Smooth muscle cell (in vitro differentiated cells): Measurements from ENCODE around the gene CFTR. TPM values are rescaled to one million over a fixed set of nuclear protein-coding genes. Genes with fewer than 3 reads are reported as not detected.

ENCODE experiments used
- DNase-seq: peaks from one replicate; lab custom pipeline; 2025; ENCODE audit not compliant: unreplicated experiment; lab: John Stamatoyannopoulos, UW
- H2AFZ ChIP-seq: fragments of 200-600 bp; sonication (generic); 2 replicates; pipeline ENCODE4 v1.6.0; 2016; ENCODE audit warnings: antibody characterized with exemption, low read depth, mild to moderate bottlenecking
- H3F3A ChIP-seq: fragments of 200-600 bp; sonication (generic); 2 replicates; pipeline ENCODE4 v1.6.0; 2017; ENCODE audit warnings: antibody characterized with exemption, low read depth
- H3K27ac ChIP-seq: fragments of 200-600 bp; sonication (generic); 2 replicates; pipeline ENCODE4 v1.5.1; 2016; ENCODE audit warnings: low read depth, mild to moderate bottlenecking
- H3K27me3 ChIP-seq: fragments of 200-600 bp; sonication (generic); 2 replicates; pipeline ENCODE4 v1.6.1; 2016; ENCODE audit warnings: low read depth, mild to moderate bottlenecking
- H3K36me3 ChIP-seq: fragments of 200-600 bp; sonication (generic); 2 replicates; pipeline ENCODE4 v1.5.1; 2016; ENCODE audit warnings: low read depth
- H3K4me1 ChIP-seq: fragments of 200-600 bp; sonication (generic); 2 replicates; pipeline ENCODE4 v1.5.1; 2016; ENCODE audit warnings: low read depth
- H3K4me2 ChIP-seq: fragments of 200-600 bp; sonication (generic); 2 replicates; pipeline ENCODE4 v1.6.0; 2016; ENCODE audit warnings: mild to moderate bottlenecking
- H3K4me3 ChIP-seq: fragments of 200-600 bp; sonication (generic); 2 replicates; pipeline ENCODE4 v1.5.1; 2016; ENCODE audit warnings: mild to moderate bottlenecking
- H3K79me2 ChIP-seq: fragments of 200-600 bp; sonication (generic); 2 replicates; pipeline ENCODE4 v1.6.0; 2016; ENCODE audit warnings: low read depth, mild to moderate bottlenecking
- H3K9ac ChIP-seq: fragments of 200-600 bp; sonication (generic); 2 replicates; pipeline ENCODE4 v1.6.0; 2016; ENCODE audit warnings: low read depth
- H3K9me3 ChIP-seq: fragments of 200-600 bp; sonication (generic); replicated peaks from 2 replicates; pipeline ENCODE4 v1.5.1; 2016; ENCODE audit warnings: low read depth
- H4K20me1 ChIP-seq: fragments of 200-600 bp; sonication (generic); 2 replicates; pipeline ENCODE4 v1.6.0; 2016; ENCODE audit warnings: low read depth
- WGBS: methylation state at CpG from one replicate; pipeline ENCODE4 v1.1.7; 2016; ENCODE audit warnings: low lambda C conversion rate; 5-methylcytosine and 5-hydroxymethylcytosine counted together
- polyA plus RNA-seq: library from polyadenylated mRNA; unstranded; fragments of >200 nt; fragmentation: Nextera tagmentation; extraction: Ambion mirVana; gene quantifications from 2 replicates; pipeline ENCODE4 v1.2.1, GENCODE V29; 2016
- total RNA-seq: library from RNA; depleted of rRNA; stranded (reverse); fragments of >200 nt; gene quantifications from 2 replicates; pipeline ENCODE4 v1.2.3, GENCODE V29; 2014
- TF ChIP-seq, protein P1 (sequence below): fragments of 200-600 bp; sonication (generic); IDR thresholded peaks from 2 replicates; pipeline ENCODE4 v1.5.1; 2017; ENCODE audit warnings: borderline replicate concordance, mild to moderate bottlenecking, antibody characterized with exemption; ENCODE audit not compliant: insufficient read depth, poor library complexity, severe bottlenecking

The CFTR gene
- total and polyA plus RNA-seq, 2 experiments from 2014 or later: 0.53 to 1.6 TPM

DNA sequence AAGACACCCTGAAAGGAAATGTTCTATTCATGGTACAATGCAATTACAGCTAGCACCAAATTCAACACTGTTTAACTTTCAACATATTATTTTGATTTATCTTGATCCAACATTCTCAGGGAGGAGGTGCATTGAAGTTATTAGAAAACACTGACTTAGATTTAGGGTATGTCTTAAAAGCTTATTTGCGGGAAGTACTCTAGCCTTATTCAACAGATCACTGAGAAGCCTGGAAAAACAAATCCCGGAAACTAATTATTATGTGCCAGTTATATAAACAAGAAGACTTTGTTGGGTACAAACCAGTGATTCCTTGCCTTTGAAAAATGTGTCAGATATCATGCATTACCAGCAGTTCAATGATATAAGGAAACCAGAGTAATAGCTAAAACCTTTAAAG lies 160.1 kb downstream of the CFTR start:
- Histone ChIP-seq H4K20me1 (no peaks in the 10 kb centered on the region), H3K27ac (no peak overlapping the region), H3K9me3 (no peaks in the 10 kb centered on the region), H3K4me1 (no peaks in the 10 kb centered on the region), H2AFZ (no peak overlapping the region), H3K36me3 (no peaks in the 10 kb centered on the region), H3K79me2 (no peaks in the 10 kb centered on the region), H3K27me3 (no peaks in the 10 kb centered on the region), H3K9ac (no peak overlapping the region), H3K4me2 (no peak overlapping the region), H3K4me3 (no peak overlapping the region), H3F3A (no peaks in the 10 kb centered on the region)
- TF ChIP-seq, protein P1, sequence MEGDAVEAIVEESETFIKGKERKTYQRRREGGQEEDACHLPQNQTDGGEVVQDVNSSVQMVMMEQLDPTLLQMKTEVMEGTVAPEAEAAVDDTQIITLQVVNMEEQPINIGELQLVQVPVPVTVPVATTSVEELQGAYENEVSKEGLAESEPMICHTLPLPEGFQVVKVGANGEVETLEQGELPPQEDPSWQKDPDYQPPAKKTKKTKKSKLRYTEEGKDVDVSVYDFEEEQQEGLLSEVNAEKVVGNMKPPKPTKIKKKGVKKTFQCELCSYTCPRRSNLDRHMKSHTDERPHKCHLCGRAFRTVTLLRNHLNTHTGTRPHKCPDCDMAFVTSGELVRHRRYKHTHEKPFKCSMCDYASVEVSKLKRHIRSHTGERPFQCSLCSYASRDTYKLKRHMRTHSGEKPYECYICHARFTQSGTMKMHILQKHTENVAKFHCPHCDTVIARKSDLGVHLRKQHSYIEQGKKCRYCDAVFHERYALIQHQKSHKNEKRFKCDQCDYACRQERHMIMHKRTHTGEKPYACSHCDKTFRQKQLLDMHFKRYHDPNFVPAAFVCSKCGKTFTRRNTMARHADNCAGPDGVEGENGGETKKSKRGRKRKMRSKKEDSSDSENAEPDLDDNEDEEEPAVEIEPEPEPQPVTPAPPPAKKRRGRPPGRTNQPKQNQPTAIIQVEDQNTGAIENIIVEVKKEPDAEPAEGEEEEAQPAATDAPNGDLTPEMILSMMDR: no peak
- DNase-seq: no peak
- 44% methylated on average over 2 of the region's 2 CpGs for WGBS

DNA sequence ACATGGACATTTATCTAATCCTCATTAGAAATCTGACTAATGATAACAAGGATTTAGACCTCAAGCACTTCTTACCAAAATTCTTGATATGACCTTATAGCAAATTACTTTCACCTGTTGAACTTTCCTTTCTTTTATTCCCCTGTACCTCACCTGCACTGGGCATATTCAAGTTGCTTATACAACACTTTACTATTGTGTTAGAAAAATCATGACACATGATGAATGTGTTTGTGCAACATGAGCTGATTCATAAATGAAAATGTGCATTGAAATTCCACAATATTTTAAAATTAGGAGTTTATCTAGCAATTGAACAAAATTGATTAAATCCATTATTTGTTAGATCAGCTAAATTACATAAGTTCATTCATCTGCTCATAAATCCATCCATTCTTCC lies 160.6 kb downstream of the CFTR start:
- H3K4me2 ChIP-seq: no peak overlapping the region
- no peak overlapping the region for H2AFZ ChIP-seq
- H3K36me3 ChIP-seq: no peaks in the 10 kb centered on the region
- no peak overlapping the region for H3K27ac ChIP-seq
- no peaks in the 10 kb centered on the region for H4K20me1 ChIP-seq
- H3K4me1 ChIP-seq: no peaks in the 10 kb centered on the region
- no peak overlapping the region for H3K9ac ChIP-seq
- H3F3A ChIP-seq: no peaks in the 10 kb centered on the region
- TF ChIP-seq, protein P1: no peak
- H3K4me3 ChIP-seq: no peak overlapping the region
- no peak for DNase-seq
- no peaks in the 10 kb centered on the region for H3K9me3 ChIP-seq
- H3K79me2 ChIP-seq: no peaks in the 10 kb centered on the region
- H3K27me3 ChIP-seq: no peaks in the 10 kb centered on the region

DNA sequence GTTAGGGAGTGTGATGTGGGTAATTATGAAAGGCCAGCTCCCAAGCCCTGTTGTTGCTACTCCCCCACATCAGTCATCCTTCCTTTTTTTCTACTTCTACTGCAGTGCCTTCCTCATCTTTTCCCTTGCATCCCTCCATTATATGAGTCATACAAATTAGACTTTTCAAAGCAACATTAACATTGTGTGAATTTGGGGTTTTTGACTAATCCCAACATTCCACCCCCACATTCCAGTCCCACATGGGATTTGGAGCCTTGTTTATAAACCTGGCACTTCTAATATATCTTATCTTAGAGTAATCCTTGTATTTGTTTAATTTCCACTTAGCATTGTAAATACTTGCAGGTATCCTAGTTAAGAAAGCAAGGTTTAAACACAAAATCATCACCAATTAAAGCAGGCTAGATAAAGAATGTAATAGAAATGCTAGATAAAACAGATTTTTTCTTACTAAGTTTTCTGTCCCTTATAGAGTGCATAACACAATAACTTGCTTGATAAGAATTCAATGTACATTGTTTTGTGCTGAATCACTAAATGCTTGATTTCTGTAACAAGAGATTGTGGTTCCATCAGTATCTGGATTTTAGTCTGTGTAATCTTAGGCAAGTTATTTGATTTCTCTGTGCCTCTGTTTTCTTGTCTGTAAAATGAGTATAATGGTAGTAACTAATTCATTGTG lies 165.8 kb downstream of the CFTR start:
- H3F3A ChIP-seq: peaks cover 7% of the 10 kb centered on the region
- H2AFZ ChIP-seq: no peak overlapping the region
- H3K9me3 ChIP-seq: no peaks in the 10 kb centered on the region
- no peak for DNase-seq
- H3K27ac ChIP-seq: peak overlapping the region; percentile 34
- H3K27me3 ChIP-seq: no peaks in the 10 kb centered on the region
- H3K4me1 ChIP-seq: no peaks in the 10 kb centered on the region
- no peaks in the 10 kb centered on the region for H3K79me2 ChIP-seq
- H3K4me3 ChIP-seq: no peak overlapping the region
- H3K4me2 ChIP-seq: no peak overlapping the region
- TF ChIP-seq, protein P1: no peak
- no peaks in the 10 kb centered on the region for H4K20me1 ChIP-seq
- no peak overlapping the region for H3K9ac ChIP-seq
- H3K36me3 ChIP-seq: no peaks in the 10 kb centered on the region

DNA sequence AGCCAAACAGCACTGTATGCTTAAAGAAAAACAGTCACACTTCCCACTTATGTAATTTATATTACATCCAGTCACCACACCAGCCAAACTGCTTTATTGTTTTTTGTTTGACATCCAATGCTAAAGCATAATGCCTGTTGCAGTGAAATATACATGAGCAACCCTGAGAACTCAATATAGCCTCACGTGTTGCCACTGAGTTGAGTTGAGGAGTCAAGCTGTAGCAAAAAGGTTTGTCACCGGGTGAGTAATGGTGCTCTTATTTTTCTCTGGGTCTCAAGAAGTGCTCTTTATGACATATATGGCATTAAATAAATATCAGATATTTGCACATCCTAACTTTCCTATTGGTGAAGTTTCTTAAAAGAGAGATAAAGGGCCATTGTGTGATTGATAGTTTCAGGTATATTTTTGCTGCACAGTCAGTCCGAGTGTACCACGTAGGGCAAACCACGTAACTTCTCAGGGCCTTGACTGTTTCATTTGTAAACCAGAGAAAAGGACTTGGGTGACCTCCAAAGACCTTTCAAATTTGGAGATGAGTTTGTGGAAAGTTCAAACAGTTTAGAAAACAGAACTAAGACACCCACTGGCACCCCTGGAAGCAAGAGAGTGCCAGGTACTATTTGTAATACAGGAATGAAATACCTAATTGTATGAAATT lies 168.5 kb downstream of the CFTR start:
- H4K20me1 ChIP-seq: no peaks in the 10 kb centered on the region
- H3K9ac ChIP-seq: no peak overlapping the region
- WGBS: 94% methylated on average over 5 of the region's 5 CpGs
- no peak overlapping the region for H2AFZ ChIP-seq
- H3K79me2 ChIP-seq: no peaks in the 10 kb centered on the region
- H3K9me3 ChIP-seq: no peaks in the 10 kb centered on the region
- peaks cover 7% of the 10 kb centered on the region for H3F3A ChIP-seq
- H3K4me3 ChIP-seq: no peak overlapping the region
- no peak overlapping the region for H3K4me2 ChIP-seq
- no peak overlapping the region for H3K27ac ChIP-seq
- no peaks in the 10 kb centered on the region for H3K36me3 ChIP-seq
- no peak for DNase-seq
- TF ChIP-seq, protein P1: no peak
- no peaks in the 10 kb centered on the region for H3K27me3 ChIP-seq
- H3K4me1 ChIP-seq: no peaks in the 10 kb centered on the region
